Urothelium cell line (cell line): ENCODE results near the gene TNFRSF17.
"Not testable (repeated sequence)": the region's sequence is repeated elsewhere in the genome, so short reads cannot be mapped to it uniquely, and the experiment has no call there.

Experiments
- DNase-seq: peaks from one replicate; pipeline ENCODE4 v3.0.0; 2011; ENCODE audit warnings: low spot score, mixed read lengths
- FAIRE-seq: peaks from 2 replicates; lab custom pipeline; 2011; peaks lifted over from hg19 to GRCh38; lab: Jason Lieb, UNC

Gene TNFRSF17

GRCh38 chr16:11964761-11965551, at the start of gene TNFRSF17:
Gene TNFRSF17, plus strand, starts transcription at chr16:11965210. Its CDS starts 115 bp downstream, at chr16:11965325.
- DNase-seq = no peak
- no peak for FAIRE-seq

- FAIRE-seq = peak; percentile 87
- DNase-seq = peak; percentile 98
Observed at GRCh38 chr16:11915644-11916523, 49.1 kb upstream of the TNFRSF17 start, which contains the start of gene GSPT1. Gene GSPT1, minus strand, starts transcription at chr16:11915956. Its CDS starts 236 bp downstream, at chr16:11915720.

GRCh38 chr16:11916524-11917285, 48.3 kb upstream of the TNFRSF17 start:
- FAIRE-seq (no peak), DNase-seq (peak; percentile 74)

- FAIRE-seq, DNase-seq: not testable (repeated sequence)
Observed at GRCh38 chr16:11924046-11924445, 41.0 kb upstream of the TNFRSF17 start.

GRCh38 chr16:11927350-11927749, 37.7 kb upstream of the TNFRSF17 start:
- DNase-seq, FAIRE-seq: not testable (repeated sequence)

- DNase-seq, FAIRE-seq: not testable (repeated sequence)
Observed at GRCh38 chr16:11941945-11942344, 23.1 kb upstream of the TNFRSF17 start, which contains the start of gene NPIPB2. Gene NPIPB2, minus strand, starts transcription at chr16:11942045. Its CDS starts 0 bp downstream, at chr16:11942045.

- no peak for DNase-seq
- no peak for FAIRE-seq
Observed at GRCh38 chr16:11946433-11946832, 18.6 kb upstream of the TNFRSF17 start.

GRCh38 chr16:11948819-11949218, 16.2 kb upstream of the TNFRSF17 start:
- no peak for DNase-seq
- no peak for FAIRE-seq

- no peak for FAIRE-seq
- peak; percentile 55 for DNase-seq
Observed at GRCh38 chr16:11949527-11949926, 15.5 kb upstream of the TNFRSF17 start.

GRCh38 chr16:11950388-11950787, 14.6 kb upstream of the TNFRSF17 start:
- DNase-seq (no peak), FAIRE-seq (no peak)

GRCh38 chr16:11953576-11953975, 11.4 kb upstream of the TNFRSF17 start:
- not testable (repeated sequence) for DNase-seq, FAIRE-seq

GRCh38 chr16:11955713-11956123, 9.3 kb upstream of the TNFRSF17 start:
- FAIRE-seq = no peak
- DNase-seq = peak; percentile 73

GRCh38 chr16:11956558-11956957, 8.5 kb upstream of the TNFRSF17 start:
- DNase-seq (no peak), FAIRE-seq (no peak)

- no peak for FAIRE-seq
- no peak for DNase-seq
Observed at GRCh38 chr16:11957591-11958395, 7.2 kb upstream of the TNFRSF17 start.

GRCh38 chr16:11962457-11962856, 2.6 kb upstream of the TNFRSF17 start:
- DNase-seq = not testable (repeated sequence)

GRCh38 chr16:11962978-11963377, 2.0 kb upstream of the TNFRSF17 start:
- DNase-seq = not testable (repeated sequence)

More at GRCh38 chr16:11962457-11962856, 2.6 kb upstream of the TNFRSF17 start:
- not testable (repeated sequence) for FAIRE-seq

GRCh38 chr16:11963706-11964105, 1.3 kb upstream of the TNFRSF17 start:
- DNase-seq = no peak

More at GRCh38 chr16:11962978-11963377, 2.0 kb upstream of the TNFRSF17 start:
- FAIRE-seq = not testable (repeated sequence)

GRCh38 chr16:11966173-11966572, 1.2 kb downstream of the TNFRSF17 start:
- DNase-seq (no peak), FAIRE-seq (no peak)

More at GRCh38 chr16:11963706-11964105, 1.3 kb upstream of the TNFRSF17 start:
- no peak for FAIRE-seq

GRCh38 chr16:11967195-11967911, 2.3 kb downstream of the TNFRSF17 start:
- DNase-seq = no peak

More at GRCh38 chr16:11967195-11967911, 2.3 kb downstream of the TNFRSF17 start:
- FAIRE-seq = no peak
